Cardiac septum (tissue), 1 donor: ENCODE results near the gene GP5. TPM values are rescaled to one million over a fixed set of nuclear protein-coding genes. Genes with fewer than 3 reads are reported as not detected.

Experiments used
- DNase-seq: peaks from one replicate; pipeline ENCODE4 v3.0.0-alpha.2; 2020; ENCODE audit warnings: low spot score
- intact Hi-C: fragments of 100-400 bp; cut with DNase I; formaldehyde crosslinking; loops from one replicate; pipeline ENCODE4 v1.14.0; 2022
- total RNA-seq: library from RNA; stranded (reverse); fragmentation: NEBNext Ultra II Directional; extraction: Animal tissue kit (Norgen Biotek cat#: 25700); gene quantifications from one replicate; pipeline ENCODE4 v1.2.1, GENCODE V29; 2021
- donor health status: DM: no; HTN: no; CAD: no.

The GP5 gene
- total RNA-seq, 1 donor from 2014 or later, result 0.22 TPM

GRCh38 chr3:194401346-194401745 is 2.3 kb upstream of the GP5 start:
- intact Hi-C loops, result no loop called here
- DNase-seq, result no peak

- intact Hi-C loops, result loop anchor here (5.0 kb wide), 1 partner anchor 68 kb away; no protein-coding TSS in a partner anchor
- no peak for DNase-seq
These were observed 877 bp upstream of the GP5 start for GRCh38 chr3:194399874-194400411.

- no peak for DNase-seq
- intact Hi-C loops, result loop anchor here (5.0 kb wide), 1 partner anchor 66 kb away; no protein-coding TSS in a partner anchor
These were observed 1.2 kb downstream of the GP5 start for GRCh38 chr3:194397757-194398312.

- intact Hi-C loops, result loop anchor here (5.0 kb wide), 1 partner anchor 65 kb away; no protein-coding TSS in a partner anchor
- DNase-seq, result no peak
These were observed 2.0 kb downstream of the GP5 start for GRCh38 chr3:194396859-194397756.

GRCh38 chr3:194396539-194396858 is 2.6 kb downstream of the GP5 start:
- intact Hi-C loops, result loop anchor here (5.0 kb wide), 1 partner anchor 64 kb away; no protein-coding TSS in a partner anchor
- DNase-seq, result no peak

GRCh38 chr3:194395778-194396538 is 3.1 kb downstream of the GP5 start:
- intact Hi-C loops, result loop anchor here (5.0 kb wide), 1 partner anchor 64 kb away; no protein-coding TSS in a partner anchor
- no peak for DNase-seq

- DNase-seq, result no peak
- intact Hi-C loops, result loop anchor here (5.0 kb wide), 1 partner anchor 63 kb away; no protein-coding TSS in a partner anchor
These were observed 3.9 kb downstream of the GP5 start for GRCh38 chr3:194395212-194395611.

- no peak for DNase-seq
- intact Hi-C loops, result no loop called here
These were observed 6.5 kb downstream of the GP5 start for GRCh38 chr3:194392576-194392975.

- no peak for DNase-seq
- intact Hi-C loops, result no loop called here
These were observed 8.2 kb downstream of the GP5 start for GRCh38 chr3:194390835-194391234.

GRCh38 chr3:194389269-194389668 is 9.8 kb downstream of the GP5 start:
- intact Hi-C loops, result no loop called here
- no peak for DNase-seq

GRCh38 chr3:194387926-194388418 is 11.1 kb downstream of the GP5 start:
- peak; percentile 66 for DNase-seq
- intact Hi-C loops, result no loop called here

- intact Hi-C loops, result no loop called here
- DNase-seq, result peak; percentile 33
These were observed 11.8 kb downstream of the GP5 start for GRCh38 chr3:194387276-194387675.

- intact Hi-C loops, result no loop called here
These were observed 12.4 kb downstream of the GP5 start for GRCh38 chr3:194386648-194387047.

GRCh38 chr3:194386066-194386465 is 13.0 kb downstream of the GP5 start:
- DNase-seq, result peak; percentile 27
- intact Hi-C loops, result no loop called here

More at GRCh38 chr3:194386648-194387047, 12.4 kb downstream of the GP5 start:
- DNase-seq, result peak; percentile 38

GRCh38 chr3:194384569-194385001 is 14.5 kb downstream of the GP5 start:
- intact Hi-C loops, result no loop called here
- DNase-seq, result peak; percentile 47

- intact Hi-C loops, result no loop called here
- peak; percentile 67 for DNase-seq
These were observed 14.9 kb downstream of the GP5 start for GRCh38 chr3:194384156-194384555.

GRCh38 chr3:194383276-194383940 is 15.7 kb downstream of the GP5 start:
- intact Hi-C loops, result no loop called here
- DNase-seq, result peak; percentile 63

- intact Hi-C loops, result no loop called here
These were observed 16.2 kb downstream of the GP5 start for GRCh38 chr3:194382892-194383223.

GRCh38 chr3:194382196-194382891 is 16.7 kb downstream of the GP5 start:
- DNase-seq, result peak; percentile 60
- intact Hi-C loops, result no loop called here

More at GRCh38 chr3:194382892-194383223, 16.2 kb downstream of the GP5 start:
- DNase-seq, result peak; percentile 58
